ENCODE results near the gene SGTA.

The SGTA gene

DNA sequence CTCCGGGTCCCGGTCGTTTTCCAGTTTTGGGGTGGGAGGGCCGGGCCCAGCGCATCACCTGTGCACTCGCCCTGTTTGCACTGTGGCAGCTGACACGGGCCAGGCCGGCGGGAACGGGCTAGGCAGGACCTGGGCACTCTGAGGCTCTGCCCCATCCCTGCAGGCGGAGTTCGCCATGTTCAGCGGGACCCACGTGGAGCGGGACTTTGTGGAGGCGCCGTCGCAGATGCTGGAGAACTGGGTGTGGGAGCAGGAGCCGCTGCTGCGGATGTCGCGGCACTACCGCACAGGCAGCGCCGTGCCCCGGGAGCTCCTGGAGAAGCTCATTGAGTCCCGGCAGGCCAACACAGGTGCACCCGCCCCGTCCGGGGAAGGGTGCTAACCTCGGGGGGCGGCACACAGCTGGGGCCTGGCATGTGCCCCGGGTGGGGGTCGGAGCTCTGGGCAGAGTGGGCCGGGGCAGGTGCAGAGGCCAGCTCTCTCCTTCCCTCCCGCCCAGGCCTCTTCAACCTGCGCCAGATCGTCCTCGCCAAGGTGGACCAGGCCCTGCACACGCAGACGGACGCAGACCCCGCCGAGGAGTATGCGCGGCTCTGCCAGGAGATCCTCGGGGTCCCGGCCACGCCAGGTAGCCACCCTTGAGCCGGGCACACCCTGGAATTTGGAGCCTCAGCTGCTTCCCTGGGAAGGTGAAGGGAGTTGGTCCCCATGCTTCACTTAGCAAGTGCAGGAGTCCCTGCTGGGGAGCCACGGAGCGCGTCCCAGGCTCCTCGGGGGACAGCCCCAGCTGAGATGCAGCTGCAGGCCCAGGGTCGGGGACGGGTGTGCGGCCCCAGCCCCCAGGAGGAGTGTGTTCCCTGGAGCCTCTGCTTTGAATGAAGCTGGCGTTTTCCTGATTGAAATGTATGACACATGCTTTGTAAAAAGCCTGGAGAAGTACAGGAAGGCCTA lies 27.3 kb upstream of the SGTA start:
- DNase-seq (ENCODE audit: low spot score) (no peak), FAIRE-seq (no peak)

DNA sequence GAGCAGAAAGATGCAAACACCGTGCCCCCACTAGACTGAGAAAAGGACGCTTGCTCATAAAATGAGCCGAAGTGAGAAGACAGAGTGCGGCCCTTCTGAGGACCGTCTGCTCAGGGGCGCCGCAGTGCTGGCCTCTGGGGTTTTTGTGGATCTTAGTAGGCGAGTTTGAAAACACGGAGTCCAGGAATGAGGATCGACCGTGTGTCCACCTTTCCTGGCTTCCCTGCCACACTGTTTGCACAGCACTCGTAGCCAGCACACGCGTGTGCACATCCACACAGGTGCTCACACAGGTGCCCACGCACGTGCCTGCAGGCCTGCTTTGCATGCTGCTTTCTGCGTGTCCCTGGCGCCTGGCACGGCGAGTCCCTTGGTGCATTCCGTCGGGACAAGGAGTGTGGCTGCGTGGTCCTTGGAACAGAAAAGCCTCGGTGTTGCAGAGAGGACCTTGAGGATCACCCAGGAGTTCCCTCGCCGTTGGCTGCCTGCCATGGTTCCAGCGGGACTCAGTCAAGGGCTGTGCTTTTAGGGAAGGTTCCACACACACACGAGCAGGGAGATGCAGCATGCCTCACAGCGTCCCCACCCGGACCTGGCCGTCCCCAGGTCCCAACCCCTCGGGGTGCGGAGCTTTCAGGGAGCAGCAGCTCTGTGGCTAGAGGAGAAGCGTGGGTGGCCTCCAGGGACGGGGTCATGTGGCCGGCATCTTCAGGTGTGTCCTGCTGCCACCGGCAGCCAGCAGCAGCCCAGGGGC lies 26.5 kb upstream of the SGTA start:
- FAIRE-seq (no peak), DNase-seq (ENCODE audit: low spot score) (no peak)

DNA sequence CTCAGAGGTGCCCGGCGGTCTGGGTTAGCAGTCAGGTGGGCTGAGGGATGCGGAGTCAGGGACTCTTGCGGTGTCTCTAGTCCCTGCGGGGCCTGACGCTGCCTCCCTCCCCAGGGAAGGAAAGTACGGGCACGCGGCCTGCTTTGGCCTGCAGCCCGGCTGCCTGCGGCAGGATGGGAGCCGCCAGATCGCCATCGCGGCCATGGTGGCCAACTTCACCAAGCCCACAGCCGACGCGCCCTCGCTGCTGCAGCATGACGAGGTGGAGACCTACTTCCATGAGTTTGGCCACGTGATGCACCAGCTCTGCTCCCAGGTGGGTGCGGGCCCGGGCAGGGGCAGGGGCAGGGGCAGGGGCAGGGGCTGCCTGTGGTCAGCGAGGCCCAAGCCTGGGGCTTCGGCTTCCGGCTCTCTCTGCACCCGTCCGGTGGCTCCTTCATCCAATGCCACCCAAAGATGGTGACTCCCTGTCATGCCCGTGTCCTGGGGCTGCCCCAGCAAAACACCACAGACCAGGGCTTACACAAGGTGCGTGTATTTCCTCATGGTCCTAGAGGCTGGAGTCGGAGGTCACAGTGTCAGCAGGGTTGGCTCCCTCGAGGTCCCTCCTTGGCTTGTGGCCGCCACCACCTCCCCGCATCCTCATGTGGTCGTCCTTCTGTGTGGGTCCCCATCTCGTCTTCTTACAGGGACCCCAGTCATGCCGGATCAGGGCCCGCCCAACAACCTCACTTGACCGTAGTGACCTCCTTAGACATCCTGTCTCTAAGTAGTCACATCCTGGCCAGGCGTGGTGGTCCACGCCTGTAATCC lies 25.3 kb upstream of the SGTA start:
- DNase-seq (ENCODE audit: low spot score) = no peak
- FAIRE-seq = no peak

DNA sequence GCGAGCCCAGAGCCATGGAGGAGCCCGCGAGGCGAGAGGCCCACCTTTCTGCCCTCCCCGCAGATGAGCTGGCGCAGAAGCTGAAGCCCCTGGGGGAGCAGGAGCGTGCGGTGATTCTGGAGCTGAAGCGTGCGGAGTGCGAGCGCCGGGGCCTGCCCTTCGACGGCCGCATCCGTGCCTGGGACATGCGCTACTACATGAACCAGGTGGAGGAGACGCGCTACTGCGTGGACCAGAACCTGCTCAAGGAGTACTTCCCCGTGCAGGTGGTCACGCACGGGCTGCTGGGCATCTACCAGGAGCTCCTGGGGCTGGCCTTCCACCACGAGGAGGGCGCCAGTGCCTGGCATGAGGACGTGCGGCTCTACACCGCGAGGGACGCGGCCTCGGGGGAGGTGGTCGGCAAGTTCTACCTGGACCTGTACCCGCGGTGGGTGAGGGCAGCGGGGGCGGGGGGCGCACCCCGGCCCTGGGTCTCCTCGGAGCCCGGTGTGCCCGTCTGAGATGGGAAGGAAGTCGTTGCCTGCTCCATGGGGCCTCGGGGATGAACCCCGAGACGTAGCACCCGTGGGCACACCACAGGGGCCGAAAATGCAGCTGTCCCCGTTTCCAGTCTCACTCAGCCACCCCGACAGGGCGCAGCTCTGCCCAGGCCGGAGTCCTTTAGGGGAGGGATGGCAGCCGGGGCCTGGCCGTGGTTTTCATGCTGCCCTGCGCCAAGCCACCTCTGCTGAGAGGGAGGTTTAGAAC lies 24.5 kb upstream of the SGTA start:
- no peak for DNase-seq (ENCODE audit: low spot score)

DNA sequence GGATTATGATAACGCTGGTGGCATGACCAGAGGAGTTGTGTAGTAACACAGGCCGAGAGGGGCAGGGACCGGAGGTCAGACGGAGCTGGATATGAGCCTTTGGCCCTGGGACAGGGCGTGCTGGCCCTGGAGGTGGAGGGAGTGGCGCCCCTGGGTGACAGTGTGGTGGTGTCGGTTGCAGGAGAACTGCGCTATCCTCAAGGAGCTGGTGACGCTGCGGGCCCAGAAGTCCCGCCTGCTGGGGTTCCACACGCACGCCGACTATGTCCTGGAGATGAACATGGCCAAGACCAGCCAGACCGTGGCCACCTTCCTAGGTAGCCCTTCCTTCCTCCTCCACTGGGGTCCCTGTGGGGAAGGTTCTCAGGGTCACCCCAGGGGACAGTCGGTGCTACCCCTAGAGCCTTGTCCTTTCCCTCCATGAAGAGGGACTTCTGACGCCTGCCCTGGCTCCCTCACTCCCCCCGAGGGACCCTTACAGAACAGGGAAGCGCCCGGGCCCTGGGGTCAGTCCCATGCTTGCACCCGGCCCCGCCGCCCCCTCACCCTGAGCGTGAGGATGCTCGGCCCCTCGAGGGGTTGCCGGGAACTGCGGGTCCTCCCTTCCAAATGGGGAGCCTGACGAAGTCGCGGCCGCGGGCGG lies 23.8 kb upstream of the SGTA start:
- DNase-seq (ENCODE audit: low spot score) = no peak
- no peak for FAIRE-seq

More for the DNA sequence above, 24.5 kb upstream of the SGTA start:
- FAIRE-seq = no peak

DNA sequence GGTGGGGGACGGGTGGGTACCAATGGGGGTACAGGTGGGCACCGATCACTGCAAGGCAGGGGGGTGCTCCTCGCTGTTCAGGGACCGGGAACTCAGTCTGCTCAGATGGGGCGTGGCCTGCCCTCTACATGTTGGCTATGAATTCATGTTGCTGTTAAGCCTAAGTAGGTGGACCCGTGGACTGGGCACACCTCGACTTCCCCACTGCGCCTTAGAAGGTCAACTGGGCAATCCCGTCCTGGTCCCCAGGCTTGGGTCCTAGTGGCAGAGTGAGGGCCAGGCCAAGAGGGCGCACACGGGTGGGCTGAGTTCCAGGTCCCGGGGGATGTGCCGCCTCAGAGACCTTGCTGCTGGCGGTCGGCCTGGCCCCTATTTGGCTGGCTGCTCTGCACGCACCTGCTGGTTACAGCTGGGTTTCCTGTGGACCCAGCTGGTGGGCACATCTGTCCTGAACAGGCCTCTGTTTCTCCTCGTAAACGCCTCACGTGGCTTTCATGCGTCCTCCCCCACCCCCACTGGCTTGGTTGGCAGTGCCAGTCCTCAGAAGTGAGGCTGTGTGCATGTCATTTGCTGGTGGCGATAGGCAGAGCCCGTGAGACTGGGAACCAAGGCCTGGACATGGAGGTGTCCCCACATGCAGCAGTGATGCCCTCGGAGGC lies 23.0 kb upstream of the SGTA start:
- FAIRE-seq (no peak), DNase-seq (ENCODE audit: low spot score) (no peak)

DNA sequence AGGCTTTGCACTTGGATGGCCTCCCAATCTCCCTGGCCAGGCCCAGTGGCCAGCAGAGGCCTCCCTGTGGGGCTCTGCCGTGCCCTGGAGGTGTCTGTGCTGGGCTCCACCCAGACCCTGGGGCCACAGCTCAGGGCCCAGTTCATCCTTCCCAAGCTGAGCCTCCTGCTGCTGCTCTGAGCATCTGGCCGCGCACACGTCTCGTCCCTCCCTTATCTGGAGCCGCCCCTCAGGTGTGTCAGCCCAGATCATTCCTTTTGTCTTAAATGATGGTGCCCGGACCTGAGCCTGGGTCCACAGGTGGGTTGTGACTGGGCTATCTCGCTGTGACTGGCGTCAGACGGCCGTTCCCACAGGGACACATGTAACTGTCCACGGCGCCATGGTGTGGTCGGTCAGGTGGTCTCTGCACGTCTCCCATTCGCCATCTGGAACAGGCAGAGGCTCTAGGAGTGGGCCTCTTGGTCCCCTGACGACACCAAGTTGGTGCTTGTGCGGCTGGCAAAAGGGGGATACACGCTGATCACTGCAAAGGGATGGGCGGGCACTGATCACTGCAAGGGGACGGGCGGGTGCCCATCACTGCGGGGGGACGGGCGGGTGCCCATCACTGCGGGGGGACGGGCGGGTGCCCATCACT lies 22.3 kb upstream of the SGTA start:
- FAIRE-seq (no peak), DNase-seq (ENCODE audit: low spot score) (no peak)

DNA sequence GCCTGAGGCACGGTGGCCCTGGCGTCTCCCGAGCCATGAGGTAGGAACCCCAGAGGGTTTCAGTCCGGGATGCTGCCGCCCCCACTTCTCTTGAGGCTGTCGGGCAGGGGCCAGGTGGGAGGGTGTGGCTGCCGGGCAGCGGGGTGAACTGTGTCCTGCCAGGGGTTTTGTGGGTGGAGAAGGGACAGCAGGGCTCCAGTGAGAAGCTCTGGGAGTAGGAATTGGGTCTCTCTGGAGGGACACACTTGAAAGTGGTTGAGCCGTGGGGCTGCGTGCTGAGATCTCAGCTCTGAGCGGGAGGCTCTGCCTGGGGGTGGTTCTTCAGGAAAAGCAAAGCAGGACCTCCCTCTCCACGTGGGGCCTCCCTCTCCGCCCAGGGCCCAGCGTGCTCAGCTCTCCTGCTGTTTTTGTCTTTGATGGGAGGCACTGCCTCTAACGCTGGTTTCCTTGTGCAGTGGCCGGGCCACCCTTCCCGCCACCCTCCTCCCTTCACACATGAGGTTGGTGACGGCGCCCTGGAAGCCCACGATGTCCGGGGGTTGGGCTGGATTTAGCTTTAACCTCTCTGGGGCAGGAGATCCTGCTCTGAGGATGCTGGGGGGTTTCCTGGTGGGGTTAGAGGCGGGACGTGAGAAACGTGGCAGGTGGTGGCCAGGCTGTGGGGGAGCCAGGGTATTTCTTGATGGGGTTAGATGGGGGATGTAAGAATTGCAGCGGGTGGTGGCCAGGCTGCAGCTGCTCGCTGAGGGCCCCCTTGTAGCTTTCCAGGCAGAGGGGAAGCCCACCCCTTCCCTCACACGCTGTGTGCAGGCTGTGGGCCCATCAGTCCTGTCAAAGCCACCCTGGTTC lies 21.3 kb upstream of the SGTA start:
- DNase-seq (ENCODE audit: low spot score) = no peak
- no peak for FAIRE-seq

DNA sequence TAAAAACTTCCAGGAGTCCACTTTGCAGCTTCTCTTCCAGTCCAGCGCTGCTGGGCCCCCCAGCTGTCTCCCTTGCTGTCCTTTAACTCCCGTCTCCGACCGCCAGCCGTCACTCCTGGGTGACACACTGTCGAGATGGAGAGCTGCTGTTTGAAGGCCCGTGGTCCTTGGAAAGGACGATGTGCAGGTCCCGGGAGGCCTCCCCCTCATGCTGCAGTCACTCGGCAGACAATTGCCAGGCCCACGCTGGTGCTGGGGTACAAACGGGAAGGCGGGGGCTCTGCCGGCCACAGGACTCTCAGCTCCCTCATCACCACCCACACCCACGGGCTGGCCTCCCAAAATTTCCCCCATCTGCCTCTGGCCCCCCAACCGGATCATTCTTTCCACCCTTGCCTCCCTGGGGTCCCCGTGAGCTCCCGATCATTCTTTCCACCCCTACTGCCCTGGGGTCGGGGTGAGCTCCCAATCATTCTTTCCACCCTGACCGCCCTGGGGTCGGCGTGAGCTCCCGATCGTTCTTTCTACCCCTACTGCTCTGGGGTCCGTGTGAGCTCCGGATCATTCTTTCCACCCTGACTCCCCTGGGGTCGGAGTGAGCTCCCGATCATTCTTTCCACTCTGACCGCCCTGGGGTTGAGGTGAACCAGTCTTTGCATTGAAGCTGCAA lies 20.5 kb upstream of the SGTA start:
- FAIRE-seq = no peak

DNA sequence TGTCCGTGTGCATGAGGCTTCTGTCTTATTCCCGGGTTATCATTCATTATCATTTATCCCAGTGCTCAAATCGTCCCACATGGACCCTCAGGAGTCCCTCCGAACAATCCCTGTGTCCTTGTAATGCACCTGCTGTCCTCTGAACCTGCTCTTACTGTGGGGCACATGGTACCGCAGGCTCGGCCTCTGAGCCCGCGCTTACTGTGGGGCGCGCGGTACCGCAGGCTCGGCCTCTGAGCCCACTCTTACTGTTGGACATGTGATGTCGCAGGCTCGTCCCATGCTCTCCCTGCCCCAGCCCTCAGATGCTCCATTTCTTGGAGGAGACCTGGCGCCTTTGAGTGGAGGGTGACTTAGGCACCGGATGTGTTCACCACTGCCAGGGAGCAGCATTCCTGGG lies 19.8 kb upstream of the SGTA start:
- FAIRE-seq (no peak), DNase-seq (ENCODE audit: low spot score) (no peak)

More for the DNA sequence above, 20.5 kb upstream of the SGTA start:
- no peak for DNase-seq (ENCODE audit: low spot score)

DNA sequence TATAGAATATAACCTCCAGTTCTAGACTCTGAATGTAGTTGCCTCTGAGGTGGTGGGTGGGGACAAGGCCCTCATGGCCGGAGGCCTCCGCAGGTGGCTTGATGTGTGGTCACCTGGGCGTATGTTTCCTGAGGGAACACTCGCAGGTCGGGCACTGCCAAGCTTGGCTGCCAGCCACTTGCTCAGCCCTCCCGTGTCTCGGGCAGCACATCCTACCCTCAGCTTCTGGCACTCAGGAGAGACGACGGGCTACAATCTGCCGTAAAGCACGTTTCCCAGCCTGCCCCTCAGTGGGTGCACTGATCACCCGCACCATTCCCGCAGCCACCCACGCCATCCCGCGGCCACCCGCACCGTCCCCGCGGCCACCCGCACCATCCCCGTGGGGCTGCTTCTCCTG lies 17.4 kb upstream of the SGTA start:
- FAIRE-seq (no peak), DNase-seq (ENCODE audit: low spot score) (no peak)

DNA sequence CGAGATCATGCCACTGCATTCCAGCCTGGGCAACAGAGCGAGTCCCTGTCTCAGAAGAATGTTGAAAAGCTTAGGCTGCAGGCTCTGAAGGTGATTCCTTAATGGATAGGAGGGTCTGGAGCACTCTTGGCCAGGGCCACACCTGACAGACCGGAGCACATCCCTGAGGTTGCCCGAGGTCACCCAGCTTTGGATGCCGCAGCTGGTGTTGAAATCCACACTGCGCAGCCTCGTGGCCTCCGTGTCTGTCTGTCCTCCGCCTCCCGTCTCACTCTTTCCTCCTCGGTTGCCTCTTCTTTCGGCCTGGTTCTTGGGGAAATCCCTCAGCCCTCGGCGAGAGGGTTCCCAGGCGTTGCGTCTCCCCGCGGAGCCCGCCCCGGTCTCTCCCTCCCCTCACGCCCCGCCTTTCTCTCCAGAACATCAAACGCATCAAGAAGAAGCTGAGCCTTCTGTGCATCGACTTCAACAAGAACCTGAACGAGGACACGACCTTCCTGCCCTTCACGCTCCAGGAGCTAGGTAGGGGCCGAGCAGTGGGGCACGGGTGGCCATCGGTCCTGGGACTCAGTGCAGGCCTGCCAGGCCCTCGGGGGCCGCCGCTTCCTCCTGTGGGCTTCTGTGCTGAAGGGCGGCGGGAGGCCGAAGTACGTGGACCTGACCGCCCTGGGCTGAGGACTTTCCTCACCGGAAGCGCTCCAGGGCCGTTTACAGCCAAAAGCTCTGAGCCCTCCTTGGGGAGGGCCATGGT lies 16.4 kb upstream of the SGTA start:
- DNase-seq (ENCODE audit: low spot score) = no peak
- no peak for FAIRE-seq

DNA sequence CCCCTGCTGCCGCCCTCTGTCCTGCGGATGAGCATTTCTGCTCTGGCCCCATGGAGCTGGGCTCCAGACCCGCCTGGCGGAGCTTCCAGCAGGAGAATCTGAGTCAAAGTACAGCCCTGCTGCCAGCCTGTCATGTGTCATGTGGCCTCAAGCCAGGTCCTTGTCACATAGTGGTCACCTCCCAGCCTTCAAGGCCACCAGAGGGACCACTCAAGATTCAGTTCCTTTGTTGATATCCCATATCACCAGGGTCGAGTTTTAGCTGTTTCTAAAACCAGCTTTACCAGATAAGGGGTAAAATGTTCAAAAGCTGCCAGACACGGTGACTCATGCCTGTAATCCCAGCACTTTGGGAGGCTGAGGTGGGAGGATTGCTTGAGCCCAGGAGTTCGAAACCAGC lies 15.7 kb upstream of the SGTA start:
- DNase-seq (ENCODE audit: low spot score) (no peak), FAIRE-seq (no peak)

DNA sequence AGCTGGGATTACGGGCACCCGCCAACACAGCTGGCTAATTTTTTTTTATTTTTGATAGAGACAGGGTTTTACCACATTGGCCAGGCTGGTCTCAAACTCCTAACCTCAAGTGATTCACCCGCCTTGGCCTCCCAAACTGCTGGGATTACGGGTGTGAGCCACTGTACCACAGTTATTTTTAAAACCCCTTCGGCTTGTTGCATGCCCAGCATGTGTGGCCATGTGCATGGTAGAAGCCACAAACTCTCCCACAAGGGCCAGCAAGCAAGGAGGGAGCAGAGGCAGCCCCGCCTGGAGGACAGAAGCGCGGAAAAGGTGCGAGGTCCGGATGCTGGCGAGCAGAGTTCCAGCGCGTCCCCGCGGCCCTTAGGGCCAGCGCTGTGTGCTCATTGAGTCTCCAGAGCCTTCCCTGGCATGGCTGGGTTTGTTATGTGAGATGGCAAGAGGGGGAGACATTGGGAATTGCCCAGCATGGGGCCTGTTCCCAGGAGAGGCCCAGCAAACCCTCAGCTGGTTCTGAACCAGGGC lies 15.1 kb upstream of the SGTA start:
- FAIRE-seq (no peak), DNase-seq (ENCODE audit: low spot score) (no peak)

DNA sequence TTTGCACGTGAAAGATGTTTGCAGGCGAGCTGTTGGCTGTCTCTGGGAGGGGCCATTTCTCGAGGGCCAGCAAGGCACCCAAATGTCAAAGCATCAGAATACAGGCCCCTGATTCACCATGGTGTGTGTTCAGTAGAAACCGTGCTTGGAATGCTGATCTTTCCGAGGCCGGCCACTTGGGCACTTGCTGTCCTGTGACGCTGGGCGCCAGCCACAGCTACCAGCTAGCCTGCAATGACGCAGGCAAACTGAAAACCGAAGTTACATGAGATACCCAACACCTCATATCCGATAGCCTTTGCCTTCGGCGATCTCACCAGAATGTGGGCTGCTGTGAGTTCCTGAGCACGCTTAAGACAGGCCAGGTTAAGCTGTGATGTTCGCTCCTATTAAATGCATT lies 14.2 kb upstream of the SGTA start:
- no peak for DNase-seq (ENCODE audit: low spot score)
- FAIRE-seq = no peak

DNA sequence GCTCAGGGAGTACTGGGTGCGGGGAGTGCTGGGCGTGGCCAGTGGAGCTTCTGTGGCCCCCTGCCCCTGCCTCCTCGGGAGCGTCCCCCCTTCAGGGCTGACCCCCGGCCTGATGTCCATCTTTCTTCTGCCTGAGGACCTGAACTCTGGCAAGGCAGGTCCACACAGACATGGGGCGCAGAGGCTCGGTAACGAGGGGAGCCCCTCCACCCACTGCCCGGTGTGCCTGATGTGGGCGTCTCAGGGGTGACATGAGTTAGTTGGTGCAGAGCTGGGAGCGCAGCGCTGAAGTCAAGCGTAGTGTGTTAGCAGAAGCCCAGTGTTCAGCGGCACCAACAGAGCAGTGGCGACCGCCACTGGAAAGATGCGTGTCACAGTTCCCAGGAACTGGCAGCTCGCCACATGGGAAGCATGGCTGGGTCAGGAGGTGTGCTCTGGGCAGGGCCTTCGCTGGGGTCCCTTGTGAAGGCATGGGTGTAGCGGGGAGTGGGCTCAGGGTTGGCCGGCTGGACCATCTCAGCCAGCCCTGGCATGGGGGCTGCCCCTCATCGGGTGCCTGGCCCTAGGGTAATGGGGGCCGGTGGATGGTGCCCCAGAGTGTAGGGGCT lies 13.7 kb upstream of the SGTA start:
- no peak for DNase-seq (ENCODE audit: low spot score)
- no peak for FAIRE-seq
